Panc1 (cell line): ENCODE measurements around the gene C10orf143.

Source experiments
- POLR2AphosphoS5 ChIP-seq: IDR thresholded peaks from 2 replicates; pipeline ENCODE4 v1.6.1; 2012; ENCODE audit warnings: mild to moderate bottlenecking, low read depth, low read length, moderate library complexity
- SIN3A ChIP-seq: IDR thresholded peaks from 2 replicates; pipeline ENCODE4 v1.6.1; 2012; ENCODE audit warnings: low read depth, mild to moderate bottlenecking, low read length, moderate library complexity, borderline replicate concordance; ENCODE audit not compliant: insufficient read depth
- TF ChIP-seq, protein P1 (sequence below), 2 experiments: IDR thresholded peaks; 2 replicates each; pipeline ENCODE4 v1.6.1; 2011 to 2012; ENCODE audit warnings: low read depth in 2 of 2, control low read depth in 1 of 2, low read length in 1 of 2, mild to moderate bottlenecking in 1 of 2, moderate library complexity in 1 of 2; ENCODE audit not compliant: insufficient read depth in 1 of 2
- TF ChIP-seq, protein P2 (sequence below): fragments of 450-650 bp; IDR thresholded peaks from 2 replicates; pipeline ENCODE4 v1.5.1; 2017; ENCODE audit warnings: mild to moderate bottlenecking

DNA sequence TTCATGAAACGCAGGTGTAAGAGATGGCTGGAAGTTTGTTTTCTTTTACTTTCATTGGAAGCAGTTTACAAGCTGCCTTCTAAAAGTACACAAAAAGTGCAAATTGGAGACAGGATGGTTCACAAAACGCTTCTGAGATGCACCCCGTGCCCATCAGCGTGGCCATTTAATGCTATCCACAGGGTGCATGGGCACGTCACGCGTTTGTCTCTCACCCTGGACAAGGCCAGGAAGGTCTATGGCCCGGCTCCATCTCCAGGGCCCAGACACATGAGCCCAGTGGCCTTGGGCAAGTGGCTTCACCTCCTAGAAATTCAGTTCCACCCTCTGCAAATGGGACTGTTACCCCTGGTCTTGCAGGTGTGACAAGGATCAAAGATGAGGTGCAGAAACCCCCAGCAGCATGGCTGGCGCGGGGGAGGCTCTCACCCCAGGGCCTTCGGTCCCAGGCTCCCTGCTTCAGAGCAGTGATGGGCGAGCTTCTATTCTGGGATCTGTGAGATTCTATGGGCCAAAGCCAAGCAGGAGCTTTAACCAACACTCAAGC is 85.8 kb downstream of the C10orf143 start:
- TF ChIP-seq, protein P1, sequence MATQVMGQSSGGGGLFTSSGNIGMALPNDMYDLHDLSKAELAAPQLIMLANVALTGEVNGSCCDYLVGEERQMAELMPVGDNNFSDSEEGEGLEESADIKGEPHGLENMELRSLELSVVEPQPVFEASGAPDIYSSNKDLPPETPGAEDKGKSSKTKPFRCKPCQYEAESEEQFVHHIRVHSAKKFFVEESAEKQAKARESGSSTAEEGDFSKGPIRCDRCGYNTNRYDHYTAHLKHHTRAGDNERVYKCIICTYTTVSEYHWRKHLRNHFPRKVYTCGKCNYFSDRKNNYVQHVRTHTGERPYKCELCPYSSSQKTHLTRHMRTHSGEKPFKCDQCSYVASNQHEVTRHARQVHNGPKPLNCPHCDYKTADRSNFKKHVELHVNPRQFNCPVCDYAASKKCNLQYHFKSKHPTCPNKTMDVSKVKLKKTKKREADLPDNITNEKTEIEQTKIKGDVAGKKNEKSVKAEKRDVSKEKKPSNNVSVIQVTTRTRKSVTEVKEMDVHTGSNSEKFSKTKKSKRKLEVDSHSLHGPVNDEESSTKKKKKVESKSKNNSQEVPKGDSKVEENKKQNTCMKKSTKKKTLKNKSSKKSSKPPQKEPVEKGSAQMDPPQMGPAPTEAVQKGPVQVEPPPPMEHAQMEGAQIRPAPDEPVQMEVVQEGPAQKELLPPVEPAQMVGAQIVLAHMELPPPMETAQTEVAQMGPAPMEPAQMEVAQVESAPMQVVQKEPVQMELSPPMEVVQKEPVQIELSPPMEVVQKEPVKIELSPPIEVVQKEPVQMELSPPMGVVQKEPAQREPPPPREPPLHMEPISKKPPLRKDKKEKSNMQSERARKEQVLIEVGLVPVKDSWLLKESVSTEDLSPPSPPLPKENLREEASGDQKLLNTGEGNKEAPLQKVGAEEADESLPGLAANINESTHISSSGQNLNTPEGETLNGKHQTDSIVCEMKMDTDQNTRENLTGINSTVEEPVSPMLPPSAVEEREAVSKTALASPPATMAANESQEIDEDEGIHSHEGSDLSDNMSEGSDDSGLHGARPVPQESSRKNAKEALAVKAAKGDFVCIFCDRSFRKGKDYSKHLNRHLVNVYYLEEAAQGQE (IDR thresholded peaks at IDR 0.05; ENCODE audit: insufficient read depth in 1 of 2, low read depth in 2 of 2, low read length in 1 of 2): no peak
- TF ChIP-seq, protein P2, sequence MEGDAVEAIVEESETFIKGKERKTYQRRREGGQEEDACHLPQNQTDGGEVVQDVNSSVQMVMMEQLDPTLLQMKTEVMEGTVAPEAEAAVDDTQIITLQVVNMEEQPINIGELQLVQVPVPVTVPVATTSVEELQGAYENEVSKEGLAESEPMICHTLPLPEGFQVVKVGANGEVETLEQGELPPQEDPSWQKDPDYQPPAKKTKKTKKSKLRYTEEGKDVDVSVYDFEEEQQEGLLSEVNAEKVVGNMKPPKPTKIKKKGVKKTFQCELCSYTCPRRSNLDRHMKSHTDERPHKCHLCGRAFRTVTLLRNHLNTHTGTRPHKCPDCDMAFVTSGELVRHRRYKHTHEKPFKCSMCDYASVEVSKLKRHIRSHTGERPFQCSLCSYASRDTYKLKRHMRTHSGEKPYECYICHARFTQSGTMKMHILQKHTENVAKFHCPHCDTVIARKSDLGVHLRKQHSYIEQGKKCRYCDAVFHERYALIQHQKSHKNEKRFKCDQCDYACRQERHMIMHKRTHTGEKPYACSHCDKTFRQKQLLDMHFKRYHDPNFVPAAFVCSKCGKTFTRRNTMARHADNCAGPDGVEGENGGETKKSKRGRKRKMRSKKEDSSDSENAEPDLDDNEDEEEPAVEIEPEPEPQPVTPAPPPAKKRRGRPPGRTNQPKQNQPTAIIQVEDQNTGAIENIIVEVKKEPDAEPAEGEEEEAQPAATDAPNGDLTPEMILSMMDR: no peak
- TF ChIP-seq SIN3A (no peak), POLR2AphosphoS5 (no peak)
